HG02943 (cell line): Measurements from ENCODE around the gene CYTH2.

Experiments
- ATAC-seq: cut with Tn5 transposase; IDR thresholded peaks from one replicate; pipeline ENCODE4 v1.9.1; 2021; ENCODE audit warnings: mild to moderate bottlenecking, low read depth, moderate library complexity; ENCODE audit not compliant: unreplicated experiment

The CYTH2 gene, protein sequence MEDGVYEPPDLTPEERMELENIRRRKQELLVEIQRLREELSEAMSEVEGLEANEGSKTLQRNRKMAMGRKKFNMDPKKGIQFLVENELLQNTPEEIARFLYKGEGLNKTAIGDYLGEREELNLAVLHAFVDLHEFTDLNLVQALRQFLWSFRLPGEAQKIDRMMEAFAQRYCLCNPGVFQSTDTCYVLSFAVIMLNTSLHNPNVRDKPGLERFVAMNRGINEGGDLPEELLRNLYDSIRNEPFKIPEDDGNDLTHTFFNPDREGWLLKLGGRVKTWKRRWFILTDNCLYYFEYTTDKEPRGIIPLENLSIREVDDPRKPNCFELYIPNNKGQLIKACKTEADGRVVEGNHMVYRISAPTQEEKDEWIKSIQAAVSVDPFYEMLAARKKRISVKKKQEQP

DNA sequence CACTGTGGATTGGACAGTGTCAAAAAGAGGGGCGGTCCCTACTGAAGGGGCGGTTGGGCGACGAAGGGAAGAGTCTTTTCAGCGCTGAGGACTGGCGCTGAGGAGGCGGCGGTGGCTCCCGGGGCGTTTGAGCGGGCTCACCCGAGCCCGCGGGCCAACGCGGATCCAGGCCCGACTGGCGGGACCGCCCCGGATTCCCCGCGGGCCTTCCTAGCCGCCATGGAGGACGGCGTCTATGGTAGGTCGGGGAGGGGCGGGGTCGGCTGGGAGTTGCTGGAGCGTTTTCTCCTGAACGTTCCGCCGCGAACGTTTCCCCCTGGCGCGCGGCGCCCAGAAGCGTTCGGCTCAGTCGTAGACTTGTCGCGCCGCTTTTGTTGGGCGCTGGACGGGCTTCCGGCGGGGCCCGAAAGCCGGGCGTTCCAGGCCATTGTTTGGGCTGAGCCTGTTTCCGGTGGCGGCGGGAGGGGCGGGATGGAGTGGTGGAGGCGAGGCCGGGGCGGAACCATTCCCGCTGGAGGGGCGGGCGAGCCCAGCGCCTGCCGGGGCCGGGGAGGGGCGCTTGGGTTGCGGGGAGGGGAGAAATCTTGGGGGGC lies at the start of gene CYTH2:
Gene CYTH2 (plus strand): TSS at position 81 of the 593 bp plus-strand sequence. CDS start 139 bp downstream, at position 220.
- peak; percentile 16 for ATAC-seq

DNA sequence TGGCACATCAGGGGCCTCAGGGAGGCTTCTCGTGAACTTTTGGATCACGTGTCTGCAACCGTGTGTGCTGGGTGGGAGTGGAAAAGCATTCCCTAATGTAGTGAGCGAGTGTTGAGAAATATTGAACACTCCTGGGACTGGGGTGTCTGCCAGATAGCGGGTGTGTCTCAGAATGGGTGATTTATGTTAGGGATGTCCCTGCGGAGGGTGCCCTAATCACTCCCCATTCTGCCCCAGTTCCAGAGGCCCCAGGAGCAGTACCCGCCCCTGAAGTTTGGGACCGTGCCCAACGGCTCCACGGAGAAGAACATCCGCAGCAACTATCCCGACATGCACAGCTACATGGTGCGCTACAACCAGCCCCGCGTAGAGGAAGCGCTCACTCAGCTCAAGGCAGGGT lies 47.6 kb upstream of the CYTH2 start:
- no peak for ATAC-seq

DNA sequence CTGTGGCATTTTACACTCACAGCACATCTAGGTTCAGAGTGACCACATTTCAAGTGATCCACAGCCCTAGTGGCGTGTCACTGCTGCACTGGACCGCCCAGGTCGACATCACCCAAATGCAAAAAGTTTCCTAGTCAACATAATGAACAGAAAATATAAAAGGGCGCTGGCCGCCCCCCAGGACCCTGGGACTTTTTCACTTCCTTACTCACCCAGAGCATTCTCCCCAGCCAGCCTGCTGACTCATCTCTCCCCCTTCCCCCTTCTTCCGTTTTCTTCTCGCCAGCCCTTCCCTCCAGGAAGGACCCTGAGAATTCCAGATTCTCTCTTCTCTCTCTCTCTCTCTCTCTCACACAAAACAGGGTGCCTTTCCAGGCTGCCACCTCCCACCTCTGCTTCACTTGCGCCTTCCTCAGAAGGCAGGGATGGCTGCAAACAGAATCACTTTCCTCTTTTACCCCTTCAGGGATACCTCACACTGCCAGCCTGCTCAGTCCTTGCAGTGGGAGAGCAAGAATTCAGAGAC lies 44.4 kb upstream of the CYTH2 start:
- no peak for ATAC-seq

DNA sequence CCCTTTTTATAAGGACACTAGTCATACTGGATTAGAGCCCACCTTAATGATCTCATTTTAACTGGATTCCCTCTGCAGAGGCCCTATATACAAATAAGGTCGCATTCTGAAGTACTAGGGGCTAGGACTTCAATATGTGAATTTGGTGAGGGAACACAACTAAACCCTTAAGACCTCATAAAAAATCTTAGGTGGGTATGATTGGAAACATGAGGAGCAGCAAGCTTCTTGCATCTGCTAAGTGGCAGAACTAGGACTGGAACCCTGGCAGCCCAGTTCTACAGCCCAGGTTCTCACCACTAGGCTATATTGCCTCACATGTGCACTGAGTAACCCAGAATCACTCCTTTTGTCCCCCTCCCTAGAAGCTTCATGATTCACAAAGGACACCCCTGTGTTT lies 40.5 kb upstream of the CYTH2 start:
- no peak for ATAC-seq

DNA sequence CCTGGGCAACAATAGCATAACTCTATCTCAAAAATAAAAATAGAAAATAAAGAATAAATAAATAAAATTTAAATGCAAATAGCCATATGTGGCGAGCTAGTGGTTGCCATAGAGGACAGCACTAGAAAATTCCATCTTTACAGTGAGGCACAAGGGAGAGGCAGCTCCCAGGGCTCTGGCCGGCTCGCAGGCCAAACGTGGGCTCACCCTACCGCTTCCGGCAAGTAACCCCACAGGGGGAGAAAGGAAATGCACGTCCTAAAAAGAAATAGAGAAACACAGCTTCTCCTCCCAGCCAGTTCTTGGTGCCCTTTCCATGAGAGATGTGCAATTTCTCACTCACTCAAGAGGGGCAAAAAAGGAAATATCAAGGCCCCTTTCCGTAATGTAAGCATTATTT lies 35.8 kb upstream of the CYTH2 start:
- no peak for ATAC-seq

DNA sequence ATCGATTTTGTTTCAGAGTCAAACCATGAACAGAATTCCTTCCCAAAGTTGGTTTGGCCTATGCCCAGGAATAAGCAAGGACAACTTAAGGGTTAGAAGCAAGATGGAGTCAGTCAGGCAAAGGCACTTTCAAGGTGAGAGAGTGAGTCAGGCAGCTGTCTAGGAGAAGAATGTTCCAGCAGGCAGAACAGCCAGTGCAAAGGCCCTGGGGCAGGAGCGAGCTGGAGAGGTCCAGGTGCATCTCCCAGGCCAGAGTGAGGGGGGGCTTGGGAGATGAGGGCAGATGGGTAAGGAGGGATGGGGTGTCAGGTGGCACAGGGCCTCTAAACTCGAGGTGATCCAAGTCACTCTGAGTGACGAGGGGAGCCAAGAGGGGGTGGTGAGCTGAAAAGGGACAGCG lies 32.6 kb upstream of the CYTH2 start:
- ATAC-seq: no peak

DNA sequence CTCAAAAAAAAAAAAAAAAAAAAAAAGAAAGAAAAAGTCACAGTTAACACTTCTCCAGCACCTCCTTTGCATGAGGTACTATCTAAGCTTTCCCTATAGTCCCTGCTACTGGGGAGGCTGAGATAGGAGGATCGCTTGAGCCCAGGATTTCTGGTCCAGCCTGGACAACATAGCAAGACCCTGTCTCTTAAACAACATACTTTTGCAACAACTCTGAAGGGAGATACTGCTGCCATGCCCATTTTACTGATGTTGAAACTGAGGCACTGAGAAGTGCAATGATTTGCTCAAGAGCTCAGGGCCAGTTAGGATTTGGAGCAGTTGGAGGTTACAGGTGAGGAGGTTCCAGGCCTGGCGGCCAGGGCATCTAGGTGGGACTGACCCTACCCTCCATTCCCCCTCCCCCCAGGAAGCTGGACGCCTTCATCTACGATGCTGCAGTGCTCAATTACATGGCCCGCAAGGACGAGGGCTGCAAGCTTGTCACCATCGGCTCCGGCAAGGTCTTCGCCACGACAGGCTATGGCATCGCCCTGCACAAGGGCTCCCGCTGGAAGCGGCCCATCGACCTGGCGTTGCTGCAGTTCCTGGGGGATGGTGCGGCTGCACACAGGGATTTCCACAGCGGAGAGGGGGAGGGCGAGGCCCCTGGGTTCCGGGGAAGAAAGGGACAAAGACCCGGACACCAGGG lies 27.7 kb upstream of the CYTH2 start:
- no peak for ATAC-seq

DNA sequence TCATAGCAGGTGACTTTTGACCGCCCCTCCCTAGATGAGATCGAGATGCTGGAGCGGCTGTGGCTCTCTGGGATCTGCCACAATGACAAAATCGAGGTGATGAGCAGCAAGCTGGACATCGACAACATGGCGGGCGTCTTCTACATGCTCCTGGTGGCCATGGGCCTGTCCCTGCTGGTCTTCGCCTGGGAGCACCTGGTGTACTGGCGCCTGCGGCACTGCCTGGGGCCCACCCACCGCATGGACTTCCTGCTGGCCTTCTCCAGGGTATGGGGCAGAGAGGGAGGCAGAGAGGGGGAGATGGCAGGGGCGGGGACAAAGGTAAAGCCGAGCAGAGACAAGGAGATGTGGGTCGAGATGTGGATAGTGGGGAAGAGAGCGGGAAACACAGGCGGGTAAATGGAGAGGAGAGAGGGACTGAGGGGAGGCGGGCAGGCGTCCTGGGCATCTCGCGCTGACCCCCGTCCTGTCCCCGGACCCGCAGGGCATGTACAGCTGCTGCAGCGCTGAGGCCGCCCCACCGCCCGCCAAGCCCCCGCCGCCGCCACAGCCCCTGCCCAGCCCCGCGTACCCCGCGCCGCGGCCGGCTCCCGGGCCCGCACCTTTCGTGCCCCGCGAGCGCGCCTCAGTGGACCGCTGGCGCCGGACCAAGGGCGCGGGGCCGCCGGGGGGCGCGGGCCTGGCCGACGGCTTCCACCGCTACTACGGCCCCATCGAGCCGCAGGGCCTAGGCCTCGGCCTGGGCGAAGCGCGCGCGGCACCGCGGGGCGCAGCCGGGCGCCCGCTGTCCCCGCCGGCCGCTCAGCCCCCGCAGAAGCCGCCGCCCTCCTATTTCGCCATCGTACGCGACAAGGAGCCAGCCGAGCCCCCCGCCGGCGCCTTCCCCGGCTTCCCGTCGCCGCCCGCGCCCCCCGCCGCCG lies 26.8 kb upstream of the CYTH2 start:
- ATAC-seq: no peak

DNA sequence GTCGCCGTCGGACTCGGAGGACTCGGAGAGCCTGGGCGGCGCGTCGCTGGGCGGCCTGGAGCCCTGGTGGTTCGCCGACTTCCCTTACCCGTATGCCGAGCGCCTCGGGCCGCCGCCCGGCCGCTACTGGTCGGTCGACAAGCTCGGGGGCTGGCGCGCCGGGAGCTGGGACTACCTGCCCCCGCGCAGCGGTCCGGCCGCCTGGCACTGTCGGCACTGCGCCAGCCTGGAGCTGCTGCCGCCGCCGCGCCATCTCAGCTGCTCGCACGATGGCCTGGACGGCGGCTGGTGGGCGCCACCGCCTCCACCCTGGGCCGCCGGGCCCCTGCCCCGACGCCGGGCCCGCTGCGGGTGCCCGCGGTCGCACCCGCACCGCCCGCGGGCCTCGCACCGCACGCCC lies 25.9 kb upstream of the CYTH2 start:
- ATAC-seq: no peak

DNA sequence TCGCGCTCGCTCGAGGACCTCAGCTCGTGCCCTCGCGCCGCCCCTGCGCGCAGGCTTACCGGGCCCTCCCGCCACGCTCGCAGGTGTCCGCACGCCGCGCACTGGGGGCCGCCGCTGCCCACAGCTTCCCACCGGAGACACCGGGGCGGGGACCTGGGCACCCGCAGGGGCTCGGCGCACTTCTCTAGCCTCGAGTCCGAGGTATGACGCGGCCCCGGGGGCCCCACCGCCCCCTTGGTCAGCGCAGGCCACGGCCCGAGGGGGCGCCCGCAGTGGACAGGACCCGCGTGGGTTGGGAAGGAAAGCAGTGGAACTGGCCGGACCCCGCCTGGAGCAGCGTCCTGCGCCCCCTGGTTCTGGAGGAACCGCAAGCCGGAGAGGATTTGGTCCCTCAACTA lies 25.4 kb upstream of the CYTH2 start:
- ATAC-seq: no peak

DNA sequence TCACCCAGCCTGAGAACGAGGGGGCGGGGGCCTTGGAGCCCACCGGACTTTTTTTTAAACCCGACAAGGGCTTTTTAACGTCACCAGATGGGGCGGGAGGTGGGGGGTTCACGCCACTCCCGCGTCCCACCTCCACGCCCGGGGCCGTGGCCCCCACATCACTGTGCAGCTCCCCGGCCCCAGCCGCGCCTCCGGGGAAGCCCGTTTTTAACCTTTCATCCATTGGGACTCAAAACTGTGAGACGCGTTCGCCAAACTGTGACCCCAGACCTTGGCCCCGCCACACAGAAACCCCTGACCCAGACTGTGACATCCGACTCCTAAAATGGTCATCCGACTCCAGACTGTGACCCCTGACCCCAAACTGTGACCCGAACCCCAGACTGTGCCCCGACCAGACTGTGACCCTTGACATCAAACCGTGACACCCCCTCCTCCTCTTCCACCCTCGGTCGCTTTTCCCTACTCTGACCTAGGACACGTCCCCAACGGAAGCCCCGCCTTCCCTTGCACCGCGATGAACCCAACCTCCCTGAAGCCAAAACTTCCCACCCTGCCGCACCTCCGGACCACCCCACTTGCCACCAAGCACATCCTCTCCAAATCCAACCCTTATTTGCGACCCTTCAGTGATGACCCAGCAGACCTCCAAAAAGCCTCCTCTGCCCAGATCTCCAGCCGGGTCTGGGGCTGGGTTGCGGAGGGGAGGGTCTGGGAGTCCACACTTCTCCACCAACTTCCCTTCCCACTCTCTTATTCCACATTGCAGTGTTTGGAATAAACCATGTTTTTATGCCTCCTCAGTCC lies 24.8 kb upstream of the CYTH2 start:
- no peak for ATAC-seq

DNA sequence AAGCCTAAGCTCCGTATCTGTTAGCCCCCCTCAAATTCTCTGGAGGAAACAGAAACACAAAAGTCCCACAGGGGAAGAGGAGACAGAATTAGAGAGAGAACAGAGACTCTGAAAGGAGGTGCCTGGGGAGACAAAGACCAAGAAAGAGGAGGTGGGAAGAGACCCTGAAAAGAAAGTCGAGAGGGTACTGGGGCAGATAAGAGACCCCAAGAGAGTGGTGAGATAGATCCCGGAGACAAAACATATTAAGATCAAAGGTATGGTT lies 24.3 kb upstream of the CYTH2 start:
- no peak for ATAC-seq

DNA sequence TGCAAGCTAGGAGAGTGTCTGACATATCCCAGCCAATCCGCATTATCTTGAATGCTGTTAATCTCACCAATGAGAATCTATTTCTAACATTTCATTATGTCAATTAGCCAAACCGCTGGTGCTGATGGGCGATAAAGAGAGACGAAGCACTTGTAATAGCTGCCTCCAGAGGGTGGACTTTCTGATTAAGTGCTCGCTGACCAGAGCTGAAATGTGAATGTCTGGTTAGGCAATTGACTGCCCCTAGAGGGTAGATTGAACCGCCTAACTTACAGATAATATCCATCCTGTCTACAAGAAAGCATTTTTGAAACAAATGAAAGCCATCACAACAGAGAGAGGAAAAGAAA lies 23.9 kb upstream of the CYTH2 start:
- no peak for ATAC-seq

DNA sequence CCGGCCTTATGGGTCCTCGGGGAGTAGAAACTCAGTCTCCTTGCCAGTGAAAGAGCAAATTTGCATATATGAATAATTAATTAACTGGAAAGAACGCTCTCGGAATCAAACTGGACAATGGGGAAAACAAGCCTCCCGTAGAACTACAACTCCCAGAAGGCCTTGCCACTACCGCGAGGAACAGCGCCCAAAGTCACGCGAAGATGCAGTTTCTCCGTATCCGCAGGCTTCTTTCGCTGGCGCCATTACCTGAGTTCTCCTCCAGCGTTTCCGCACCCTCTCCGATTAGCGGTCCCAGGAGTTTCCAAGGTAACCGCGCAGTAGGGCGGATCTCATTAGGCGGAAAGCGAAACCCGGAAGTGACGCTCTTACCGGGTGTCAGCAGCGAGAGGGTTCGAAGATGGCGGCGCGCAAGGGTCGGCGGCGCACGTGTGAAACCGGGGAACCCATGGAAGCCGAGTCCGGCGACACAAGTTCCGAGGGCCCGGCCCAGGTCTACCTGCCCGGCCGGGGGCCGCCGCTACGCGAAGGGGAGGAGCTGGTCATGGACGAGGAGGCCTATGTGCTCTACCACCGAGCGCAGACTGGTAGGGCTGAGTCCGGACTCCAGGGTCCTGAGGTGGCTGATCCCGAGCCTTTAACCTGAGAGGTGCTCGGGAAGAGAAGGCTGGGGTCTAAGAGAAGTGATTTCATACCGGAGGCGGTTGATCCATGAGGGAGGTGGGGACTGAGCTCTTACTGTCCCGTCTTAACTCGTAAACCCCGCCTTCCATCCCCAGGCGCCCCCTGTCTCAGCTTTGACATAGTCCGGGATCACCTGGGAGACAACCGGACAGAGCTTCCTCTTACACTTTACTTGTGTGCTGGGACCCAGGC lies 23.3 kb upstream of the CYTH2 start, which contains the start of gene GRWD1:
Gene GRWD1 (plus strand): TSS at position 378 of the 876 bp plus-strand sequence. CDS start 23 bp downstream, at position 401.
- peak; percentile 80 for ATAC-seq

DNA sequence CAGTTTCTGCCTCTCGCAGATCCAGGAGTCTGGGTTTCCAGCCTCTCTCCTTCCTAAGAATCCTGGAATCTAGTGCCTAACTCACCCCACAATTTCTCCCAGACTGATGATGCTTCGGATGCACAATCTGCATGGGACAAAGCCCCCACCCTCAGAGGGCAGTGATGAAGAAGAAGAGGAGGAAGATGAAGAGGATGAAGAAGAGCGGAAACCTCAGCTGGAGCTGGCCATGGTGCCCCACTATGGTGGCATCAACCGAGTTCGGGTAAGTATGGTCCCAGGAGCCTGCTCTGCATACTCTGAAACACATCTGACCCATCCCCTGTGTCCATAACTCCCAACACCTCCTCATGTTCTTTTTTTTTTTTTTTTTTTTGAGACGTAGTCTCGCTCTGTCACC lies 22.6 kb upstream of the CYTH2 start:
- no peak for ATAC-seq

DNA sequence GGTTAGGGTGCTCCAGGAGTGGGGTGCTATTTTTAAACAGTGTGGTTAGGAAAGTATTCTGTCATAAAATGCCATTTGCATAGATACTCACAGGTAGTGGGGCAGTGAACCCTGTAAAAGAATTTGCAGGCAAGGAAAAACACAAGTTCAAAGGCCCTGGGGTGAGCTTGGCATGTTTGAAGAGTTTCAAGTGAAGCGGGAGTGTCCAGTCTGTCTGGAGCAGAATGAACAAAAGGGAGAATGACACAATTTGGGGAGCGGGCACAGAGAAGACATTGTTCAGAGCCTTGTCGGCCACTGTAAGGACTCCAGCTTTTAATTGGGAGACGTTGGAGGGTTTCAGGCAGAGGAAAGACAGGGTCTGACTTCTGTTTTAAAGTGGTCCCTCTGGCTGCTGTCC lies 20.6 kb upstream of the CYTH2 start:
- ATAC-seq: no peak

DNA sequence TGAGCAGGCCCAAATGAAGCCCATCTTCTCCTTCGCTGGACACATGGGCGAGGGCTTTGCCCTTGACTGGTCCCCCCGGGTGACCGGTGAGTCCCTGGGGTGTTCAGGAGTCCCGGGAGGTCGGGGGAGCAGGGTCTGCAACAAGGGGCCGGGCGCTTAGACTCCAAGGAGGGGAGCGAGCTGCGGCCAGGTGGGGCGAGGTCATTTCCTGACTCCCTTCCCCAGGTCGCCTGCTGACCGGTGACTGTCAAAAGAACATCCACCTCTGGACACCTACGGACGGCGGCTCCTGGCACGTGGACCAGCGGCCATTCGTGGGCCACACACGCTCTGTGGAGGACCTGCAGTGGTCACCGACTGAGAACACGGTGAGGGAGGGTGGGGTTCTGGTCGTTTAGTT lies 18.7 kb upstream of the CYTH2 start:
- no peak for ATAC-seq

DNA sequence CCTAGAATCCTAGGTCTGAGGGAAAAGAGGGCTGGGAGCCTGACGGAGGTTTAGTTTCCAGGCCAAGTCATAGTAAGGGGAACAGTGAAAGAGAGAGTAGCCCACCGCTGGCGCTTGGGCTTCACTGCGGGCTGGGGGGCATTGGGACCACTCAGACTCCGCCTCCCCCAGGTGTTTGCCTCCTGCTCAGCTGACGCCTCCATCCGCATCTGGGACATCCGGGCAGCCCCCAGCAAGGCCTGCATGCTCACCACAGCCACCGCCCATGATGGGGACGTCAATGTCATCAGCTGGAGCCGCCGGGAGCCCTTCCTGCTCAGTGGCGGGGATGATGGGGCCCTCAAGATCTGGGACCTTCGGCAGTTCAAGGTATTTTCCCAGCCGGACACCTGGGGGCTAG lies 18.3 kb upstream of the CYTH2 start:
- ATAC-seq: no peak

DNA sequence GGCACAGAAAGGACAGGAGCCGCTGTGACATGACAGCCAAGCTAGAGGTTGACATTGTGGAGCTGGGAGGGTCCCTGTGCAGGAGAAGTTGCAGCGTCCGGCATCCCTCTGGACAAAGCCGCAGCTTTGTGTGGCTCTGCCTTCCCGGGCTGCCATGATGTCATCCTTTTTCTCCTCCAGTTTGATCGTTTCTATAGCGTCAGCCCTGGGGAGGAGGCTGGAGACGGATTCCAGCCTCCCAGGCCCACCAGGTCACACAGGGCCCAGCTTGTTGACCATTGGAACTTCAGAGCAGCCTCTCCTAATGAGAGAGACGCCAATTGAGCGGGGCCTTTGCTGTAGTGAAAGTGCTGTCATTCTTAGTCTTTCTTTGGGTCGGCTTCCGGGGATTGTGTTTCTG lies 17.5 kb upstream of the CYTH2 start:
- no peak for ATAC-seq
